SIG-M5 treated with dmso at 0.1 percent for 504 hours (cell line): ENCODE results near the gene DUSP5.
A peak's percentile ranks its signal among the peaks of the same experiment; 100 is the strongest.
"Not testable (repeated sequence)": the region's sequence is repeated elsewhere in the genome, so short reads cannot be mapped to it uniquely, and the experiment has no call there.

Source experiments
- DNase-seq: peaks from one replicate; lab custom pipeline; 2025; ENCODE audit not compliant: unreplicated experiment; lab: John Stamatoyannopoulos, UW

DUSP5 gene

GRCh38 chr10:110514848-110515247 is 17.1 kb downstream of the DUSP5 start:
- DNase-seq = no peak

GRCh38 chr10:110516815-110517492 is 19.2 kb downstream of the DUSP5 start:
- DNase-seq = no peak

- DNase-seq = no peak
Observed at GRCh38 chr10:110522365-110522988, 24.8 kb downstream of the DUSP5 start.

- no peak for DNase-seq
Observed at GRCh38 chr10:110523736-110524135, 26.0 kb downstream of the DUSP5 start.

GRCh38 chr10:110524179-110524858 is 26.6 kb downstream of the DUSP5 start:
- DNase-seq = no peak

- no peak for DNase-seq
Observed at GRCh38 chr10:110524859-110525232, 27.1 kb downstream of the DUSP5 start.

- no peak for DNase-seq
Observed at GRCh38 chr10:110525349-110526260, 27.9 kb downstream of the DUSP5 start.

GRCh38 chr10:110527731-110528171 is 30.0 kb downstream of the DUSP5 start:
- no peak for DNase-seq

GRCh38 chr10:110528224-110528996 is 30.7 kb downstream of the DUSP5 start:
- no peak for DNase-seq

- DNase-seq = not testable (repeated sequence)
Observed at GRCh38 chr10:110528997-110529524, 31.4 kb downstream of the DUSP5 start.

GRCh38 chr10:110529596-110530011 is 31.9 kb downstream of the DUSP5 start:
- DNase-seq = no peak

- DNase-seq = no peak
Observed at GRCh38 chr10:110530131-110530831, 32.6 kb downstream of the DUSP5 start.

GRCh38 chr10:110531687-110532086 is 34.0 kb downstream of the DUSP5 start:
- DNase-seq = no peak

- not testable (repeated sequence) for DNase-seq
Observed at GRCh38 chr10:110532628-110533027, 34.9 kb downstream of the DUSP5 start.

GRCh38 chr10:110533149-110533548 is 35.4 kb downstream of the DUSP5 start:
- DNase-seq = no peak

GRCh38 chr10:110534571-110534970 is 36.9 kb downstream of the DUSP5 start:
- no peak for DNase-seq

- DNase-seq = peak; percentile 29
Observed at GRCh38 chr10:110535958-110536891, 38.5 kb downstream of the DUSP5 start.

- DNase-seq = no peak
Observed at GRCh38 chr10:110539091-110539490, 41.4 kb downstream of the DUSP5 start.
